Activated naive CD8-positive, alpha-beta T cell (primary cell): ENCODE measurements around the gene PLA2G4F.

Experiments used
- H3K27ac Mint-ChIP-seq: one replicate; pipeline ENCODE4 v1.8.0; 2021; ENCODE audit warnings: mixed read lengths
- H3K27me3 Mint-ChIP-seq: one replicate; pipeline ENCODE4 v1.8.0; 2021; ENCODE audit warnings: mixed read lengths
- H3K36me3 Mint-ChIP-seq: one replicate; pipeline ENCODE4 v1.8.0; 2021; ENCODE audit warnings: mixed read lengths
- H3K4me1 Mint-ChIP-seq: one replicate; pipeline ENCODE4 v1.8.0; 2021; ENCODE audit warnings: low read depth, mixed read lengths
- H3K4me3 Mint-ChIP-seq: one replicate; pipeline ENCODE4 v1.8.0; 2021; ENCODE audit warnings: mild to moderate bottlenecking, mixed read lengths
- H3K9me3 Mint-ChIP-seq: one replicate; pipeline ENCODE4 v1.8.0; 2021; ENCODE audit warnings: low read depth, mixed read lengths

The PLA2G4F gene, protein sequence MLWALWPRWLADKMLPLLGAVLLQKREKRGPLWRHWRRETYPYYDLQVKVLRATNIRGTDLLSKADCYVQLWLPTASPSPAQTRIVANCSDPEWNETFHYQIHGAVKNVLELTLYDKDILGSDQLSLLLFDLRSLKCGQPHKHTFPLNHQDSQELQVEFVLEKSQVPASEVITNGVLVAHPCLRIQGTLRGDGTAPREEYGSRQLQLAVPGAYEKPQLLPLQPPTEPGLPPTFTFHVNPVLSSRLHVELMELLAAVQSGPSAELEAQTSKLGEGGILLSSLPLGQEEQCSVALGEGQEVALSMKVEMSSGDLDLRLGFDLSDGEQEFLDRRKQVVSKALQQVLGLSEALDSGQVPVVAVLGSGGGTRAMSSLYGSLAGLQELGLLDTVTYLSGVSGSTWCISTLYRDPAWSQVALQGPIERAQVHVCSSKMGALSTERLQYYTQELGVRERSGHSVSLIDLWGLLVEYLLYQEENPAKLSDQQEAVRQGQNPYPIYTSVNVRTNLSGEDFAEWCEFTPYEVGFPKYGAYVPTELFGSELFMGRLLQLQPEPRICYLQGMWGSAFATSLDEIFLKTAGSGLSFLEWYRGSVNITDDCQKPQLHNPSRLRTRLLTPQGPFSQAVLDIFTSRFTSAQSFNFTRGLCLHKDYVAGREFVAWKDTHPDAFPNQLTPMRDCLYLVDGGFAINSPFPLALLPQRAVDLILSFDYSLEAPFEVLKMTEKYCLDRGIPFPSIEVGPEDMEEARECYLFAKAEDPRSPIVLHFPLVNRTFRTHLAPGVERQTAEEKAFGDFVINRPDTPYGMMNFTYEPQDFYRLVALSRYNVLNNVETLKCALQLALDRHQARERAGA

DNA sequence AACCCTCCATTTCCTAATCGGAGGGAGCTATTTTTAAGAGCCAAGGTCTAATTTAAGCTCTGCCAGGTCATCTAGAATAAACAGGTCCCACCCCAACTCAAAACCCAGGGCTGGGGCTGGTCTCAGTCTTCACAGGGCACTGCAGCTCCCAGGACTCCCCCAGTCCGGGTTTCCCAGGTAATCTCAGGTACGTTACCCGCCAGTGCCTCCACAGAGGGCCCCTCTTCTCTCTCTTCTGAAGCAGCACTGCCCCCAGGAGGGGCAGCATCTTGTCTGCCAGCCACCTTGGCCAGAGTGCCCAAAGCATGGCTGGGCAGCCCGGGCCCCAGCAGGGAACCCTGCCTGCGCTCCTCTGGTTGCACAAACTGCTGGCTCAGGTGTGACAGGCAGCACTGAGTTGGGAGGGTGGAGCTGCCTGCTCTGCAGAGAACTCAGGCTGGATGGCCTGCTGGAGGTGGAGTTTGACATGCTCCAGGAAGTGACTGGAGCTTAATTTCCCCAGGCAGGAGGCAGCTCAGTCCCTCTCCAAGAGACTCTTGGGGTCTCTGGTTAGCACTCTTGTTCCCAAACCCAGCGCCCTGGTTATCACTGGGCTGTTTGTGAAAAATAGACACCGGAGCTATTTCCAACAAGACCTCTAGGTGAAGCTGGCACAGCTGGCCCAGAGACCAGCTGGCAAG is at the start of gene PLA2G4F:
PLA2G4F (minus strand) TSS at position 394 of the 680 bp plus-strand sequence; CDS start at position 307, 87 bp downstream.
- Mint-ChIP-seq H3K27ac (no peak within 1 kb of the TSS), H3K27me3 (no peaks in the 10 kb centered on the region), H3K4me3 (no peak within 1 kb of the TSS), H3K9me3 (no peaks in the 10 kb centered on the region), H3K4me1 (no peaks in the 10 kb centered on the region), H3K36me3 (peaks cover 3% of the 10 kb centered on the region)

DNA sequence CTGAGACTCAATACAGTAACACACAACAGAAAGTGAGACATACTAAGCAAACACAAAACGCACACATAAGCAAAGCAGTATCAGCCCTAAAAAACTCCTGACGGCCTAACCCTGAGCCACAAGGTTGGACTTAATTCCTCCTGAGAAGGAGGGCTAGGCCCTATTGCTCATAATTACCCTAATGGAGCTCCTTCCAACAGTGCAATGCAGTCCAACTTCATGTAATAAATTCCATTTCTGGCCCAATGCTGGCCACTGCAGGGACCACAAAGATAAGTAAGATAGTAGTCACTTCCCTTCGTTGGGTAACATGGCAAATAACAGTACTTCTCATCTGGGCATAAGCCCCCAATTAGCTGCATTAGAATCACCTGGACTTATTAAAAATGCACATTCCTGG is 47.5 kb upstream of the PLA2G4F start:
- Mint-ChIP-seq H3K27ac (peak overlapping the region; percentile 28), H3K9me3 (no peaks in the 10 kb centered on the region), H3K36me3 (peaks cover 27% of the 10 kb centered on the region), H3K27me3 (no peaks in the 10 kb centered on the region), H3K4me3 (no peak overlapping the region), H3K4me1 (peaks cover 53% of the 10 kb centered on the region)

DNA sequence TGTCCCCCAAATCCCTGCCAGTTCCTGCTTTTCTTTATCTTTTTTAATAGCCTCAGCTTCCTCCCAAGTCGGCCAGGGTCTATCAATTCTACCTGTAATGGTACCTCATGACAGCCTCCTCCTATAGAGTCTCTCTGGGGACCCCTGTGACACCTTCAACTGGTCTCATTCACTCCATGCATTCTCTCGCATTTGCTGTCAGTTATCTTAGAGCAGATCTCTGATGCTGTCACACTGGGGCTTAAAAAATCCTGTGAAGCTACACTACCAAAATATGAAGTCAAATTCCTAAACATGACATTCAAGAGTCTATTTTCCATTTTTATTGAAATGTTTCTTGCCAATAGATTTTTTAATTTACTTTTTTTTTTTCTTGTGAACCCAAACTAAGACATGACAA is 46.2 kb upstream of the PLA2G4F start:
- no peaks in the 10 kb centered on the region for H3K9me3 Mint-ChIP-seq
- H3K4me1 Mint-ChIP-seq: peaks cover 49% of the 10 kb centered on the region
- H3K27me3 Mint-ChIP-seq: no peaks in the 10 kb centered on the region
- H3K27ac Mint-ChIP-seq: peak overlapping the region; percentile 18
- peaks cover 29% of the 10 kb centered on the region for H3K36me3 Mint-ChIP-seq
- peak overlapping the region; percentile 3 for H3K4me3 Mint-ChIP-seq

DNA sequence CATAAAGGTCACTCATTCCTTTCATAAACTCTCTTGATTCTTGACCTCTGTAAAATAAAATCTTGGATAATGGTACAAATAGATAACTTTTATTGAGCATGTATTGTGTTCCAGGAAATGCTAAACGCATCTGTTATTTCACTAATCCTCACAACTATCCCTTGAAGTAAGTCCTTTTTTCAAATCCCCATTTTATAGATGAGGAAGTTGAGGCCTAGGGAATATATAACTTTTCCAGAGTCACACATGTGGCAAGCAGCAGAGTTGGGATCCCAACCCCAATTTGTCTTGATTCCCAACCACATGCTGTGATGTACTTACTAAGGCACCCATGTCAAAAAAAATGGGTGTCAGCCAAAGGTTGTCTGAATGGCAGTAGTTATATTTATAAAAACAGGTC is 45.4 kb upstream of the PLA2G4F start:
- H3K4me3 Mint-ChIP-seq: no peak overlapping the region
- no peaks in the 10 kb centered on the region for H3K27me3 Mint-ChIP-seq
- peaks cover 31% of the 10 kb centered on the region for H3K36me3 Mint-ChIP-seq
- peaks cover 41% of the 10 kb centered on the region for H3K4me1 Mint-ChIP-seq
- H3K27ac Mint-ChIP-seq: peak overlapping the region; percentile 22
- H3K9me3 Mint-ChIP-seq: no peaks in the 10 kb centered on the region

DNA sequence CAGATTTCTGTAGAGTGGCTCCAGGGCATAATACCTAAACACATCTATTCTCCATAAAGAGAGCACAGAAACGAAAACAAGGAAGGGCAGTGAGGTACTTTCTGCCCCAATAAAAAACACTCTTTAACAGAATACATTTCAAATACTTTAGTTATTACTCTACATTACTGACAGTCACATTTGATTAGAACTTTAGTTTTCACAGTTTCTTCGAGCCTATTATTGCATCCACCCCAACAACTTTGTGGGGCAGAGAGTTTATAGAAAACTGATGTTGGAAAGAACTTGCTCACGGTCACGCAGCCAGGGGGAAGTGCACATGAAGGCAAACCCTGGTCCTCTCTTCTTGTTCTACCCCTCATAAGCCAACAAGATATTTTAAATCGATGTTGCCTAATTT is 42.7 kb upstream of the PLA2G4F start:
- Mint-ChIP-seq H3K27ac (no peak overlapping the region), H3K4me1 (peaks cover 31% of the 10 kb centered on the region), H3K4me3 (no peak overlapping the region), H3K27me3 (no peaks in the 10 kb centered on the region), H3K9me3 (no peaks in the 10 kb centered on the region), H3K36me3 (peaks cover 36% of the 10 kb centered on the region)

DNA sequence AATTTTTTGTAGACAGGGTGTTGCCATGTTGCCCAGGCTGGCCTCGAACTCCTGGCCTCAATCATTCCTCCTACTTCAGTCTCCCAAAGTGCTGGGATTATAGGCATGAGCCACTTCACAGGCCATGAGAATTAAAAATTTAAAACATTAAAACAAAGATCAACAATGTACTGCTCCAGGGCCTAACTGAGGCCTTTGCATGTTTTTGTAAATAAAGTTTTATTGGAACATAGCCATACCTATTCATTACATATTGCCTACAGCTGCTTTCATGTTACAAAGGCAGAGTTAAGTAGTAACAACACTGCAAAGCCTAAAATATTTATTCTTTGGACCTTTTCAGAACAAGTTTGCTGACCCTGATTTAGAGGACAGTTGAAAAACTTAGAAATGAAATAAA is 42.1 kb upstream of the PLA2G4F start:
- Mint-ChIP-seq H3K4me1 (peaks cover 31% of the 10 kb centered on the region), H3K9me3 (no peaks in the 10 kb centered on the region), H3K27me3 (no peaks in the 10 kb centered on the region), H3K4me3 (no peak overlapping the region), H3K27ac (no peak overlapping the region), H3K36me3 (peaks cover 37% of the 10 kb centered on the region)

DNA sequence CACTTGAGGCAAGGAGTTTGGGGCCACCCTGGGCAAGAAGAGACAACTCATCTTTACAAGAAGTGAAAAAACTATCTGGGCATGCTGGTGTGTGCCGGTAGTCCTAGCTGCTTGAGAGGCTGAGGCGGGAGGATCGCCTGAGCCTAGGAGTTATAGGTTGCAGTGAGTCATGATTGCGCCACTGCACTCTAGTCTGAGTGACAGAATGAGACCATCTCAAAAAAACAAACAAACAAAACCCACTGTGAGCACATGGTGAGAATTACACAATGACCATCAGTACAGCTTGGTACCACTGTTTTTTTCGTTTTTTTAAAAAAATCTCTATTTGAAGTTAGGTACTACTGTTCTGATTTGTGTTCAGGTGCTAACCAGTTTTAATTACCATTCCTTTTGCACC is 38.1 kb upstream of the PLA2G4F start:
- H3K27ac Mint-ChIP-seq: peak overlapping the region; percentile 34
- no peaks in the 10 kb centered on the region for H3K9me3 Mint-ChIP-seq

DNA sequence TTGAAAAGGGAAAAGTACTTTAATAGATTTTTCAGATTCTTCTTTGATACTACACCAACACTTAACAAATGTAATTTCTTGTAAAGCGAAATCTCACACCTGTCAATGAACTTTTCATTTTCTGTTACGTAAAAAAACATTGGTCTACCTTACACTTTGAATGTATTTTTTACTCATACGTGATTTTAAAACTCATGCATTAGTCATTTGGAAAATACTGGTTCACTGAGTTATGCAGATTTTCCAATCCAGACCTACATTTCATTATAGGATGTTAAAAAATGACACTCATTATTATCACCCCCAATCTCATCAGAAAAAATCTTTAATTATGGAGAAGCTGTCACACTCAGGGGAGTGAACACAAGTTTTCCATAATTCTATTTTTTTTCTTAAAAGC is 36.9 kb upstream of the PLA2G4F start:
- H3K27me3 Mint-ChIP-seq: no peaks in the 10 kb centered on the region
- peak overlapping the region; percentile 97 for H3K27ac Mint-ChIP-seq
- H3K9me3 Mint-ChIP-seq: no peaks in the 10 kb centered on the region
- H3K36me3 Mint-ChIP-seq: peaks cover 39% of the 10 kb centered on the region
- peak overlapping the region; percentile 75 for H3K4me3 Mint-ChIP-seq
- H3K4me1 Mint-ChIP-seq: peaks cover 49% of the 10 kb centered on the region

More for the DNA sequence above, 38.1 kb upstream of the PLA2G4F start:
- H3K4me3 Mint-ChIP-seq: no peak overlapping the region
- H3K4me1 Mint-ChIP-seq: peaks cover 46% of the 10 kb centered on the region
- no peaks in the 10 kb centered on the region for H3K27me3 Mint-ChIP-seq
- peaks cover 38% of the 10 kb centered on the region for H3K36me3 Mint-ChIP-seq

DNA sequence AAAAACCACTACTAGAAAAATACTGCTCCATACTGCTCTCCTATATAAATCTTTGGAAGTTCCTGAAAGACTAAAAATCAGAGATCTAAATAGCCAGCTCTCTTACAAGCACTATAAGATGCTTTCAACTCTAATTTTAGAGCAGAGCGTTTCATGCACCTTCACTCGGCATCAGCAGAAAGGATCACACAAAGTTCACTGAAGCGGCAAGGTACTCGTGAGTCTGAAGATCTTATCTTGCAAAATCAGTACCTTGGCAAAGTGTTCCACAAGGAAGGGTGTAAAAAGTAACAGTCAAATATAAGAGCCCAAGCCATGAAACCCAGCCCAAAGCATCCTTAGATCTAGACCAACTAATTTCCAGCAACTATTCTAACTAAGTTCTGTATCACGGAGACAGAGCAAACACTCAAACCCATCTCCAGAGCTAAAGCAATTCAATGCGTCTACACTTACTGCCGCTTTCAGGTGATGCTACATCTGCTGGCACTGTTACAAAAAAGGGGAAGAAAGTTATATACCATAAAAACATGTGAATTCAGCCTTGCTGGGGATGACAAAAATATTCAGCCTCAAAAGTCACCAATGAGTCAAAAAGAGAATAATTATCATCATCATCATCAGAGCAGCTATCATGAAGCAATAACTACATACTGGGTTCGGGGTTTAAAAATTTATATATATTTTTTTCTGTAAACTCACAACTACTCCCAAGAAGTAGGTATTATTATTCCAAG is 35.3 kb upstream of the PLA2G4F start:
- no peak overlapping the region for H3K4me3 Mint-ChIP-seq
- H3K36me3 Mint-ChIP-seq: peaks cover 37% of the 10 kb centered on the region
- no peaks in the 10 kb centered on the region for H3K27me3 Mint-ChIP-seq
- peak overlapping the region; percentile 77 for H3K27ac Mint-ChIP-seq
- H3K9me3 Mint-ChIP-seq: no peaks in the 10 kb centered on the region
- H3K4me1 Mint-ChIP-seq: peaks cover 49% of the 10 kb centered on the region

DNA sequence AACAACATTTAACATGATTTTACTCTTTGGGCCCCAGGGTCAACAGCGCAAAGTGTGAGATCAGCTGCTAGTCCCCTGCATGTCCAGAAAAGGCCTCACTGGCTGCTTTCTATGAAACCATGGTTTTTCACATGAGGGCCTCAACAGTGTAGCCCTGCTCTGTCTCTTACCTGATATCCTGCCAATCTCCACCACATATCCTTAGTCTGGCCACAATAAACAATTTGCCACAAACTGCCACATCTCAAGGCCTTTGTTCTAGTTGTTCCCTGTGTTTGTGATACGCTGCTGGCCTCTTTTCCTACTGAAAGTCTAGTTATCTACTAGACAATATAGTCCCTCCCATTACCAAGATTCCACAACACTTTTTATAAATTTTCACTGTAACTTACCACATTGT is 33.9 kb upstream of the PLA2G4F start:
- peak overlapping the region; percentile 86 for H3K27ac Mint-ChIP-seq

DNA sequence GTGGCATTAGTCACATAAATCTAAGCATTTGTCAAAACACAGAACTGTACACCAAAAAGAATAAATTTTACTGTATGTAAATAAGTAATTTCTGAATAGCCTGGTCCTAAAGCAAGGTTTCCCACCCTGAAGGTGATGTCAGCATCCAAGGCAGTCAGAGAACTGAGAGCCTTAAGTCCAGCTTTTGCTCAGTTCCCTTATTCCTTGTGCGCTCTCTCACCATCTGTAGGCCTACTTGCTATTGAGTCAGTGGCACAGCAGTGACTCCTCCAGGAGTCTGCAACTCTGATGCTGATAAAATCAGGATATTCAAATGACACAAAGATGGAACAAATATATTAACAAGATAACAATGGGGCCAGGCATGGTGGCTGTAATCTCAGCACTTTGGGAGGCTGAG is 29.4 kb upstream of the PLA2G4F start:
- peaks cover 15% of the 10 kb centered on the region for H3K36me3 Mint-ChIP-seq
- peaks cover 12% of the 10 kb centered on the region for H3K4me1 Mint-ChIP-seq
- no peak overlapping the region for H3K4me3 Mint-ChIP-seq
- no peak overlapping the region for H3K27ac Mint-ChIP-seq
- H3K27me3 Mint-ChIP-seq: no peaks in the 10 kb centered on the region
- no peaks in the 10 kb centered on the region for H3K9me3 Mint-ChIP-seq

More for the DNA sequence above, 33.9 kb upstream of the PLA2G4F start:
- Mint-ChIP-seq H3K4me3 (no peak overlapping the region), H3K36me3 (peaks cover 27% of the 10 kb centered on the region), H3K27me3 (no peaks in the 10 kb centered on the region), H3K4me1 (peaks cover 42% of the 10 kb centered on the region), H3K9me3 (no peaks in the 10 kb centered on the region)

DNA sequence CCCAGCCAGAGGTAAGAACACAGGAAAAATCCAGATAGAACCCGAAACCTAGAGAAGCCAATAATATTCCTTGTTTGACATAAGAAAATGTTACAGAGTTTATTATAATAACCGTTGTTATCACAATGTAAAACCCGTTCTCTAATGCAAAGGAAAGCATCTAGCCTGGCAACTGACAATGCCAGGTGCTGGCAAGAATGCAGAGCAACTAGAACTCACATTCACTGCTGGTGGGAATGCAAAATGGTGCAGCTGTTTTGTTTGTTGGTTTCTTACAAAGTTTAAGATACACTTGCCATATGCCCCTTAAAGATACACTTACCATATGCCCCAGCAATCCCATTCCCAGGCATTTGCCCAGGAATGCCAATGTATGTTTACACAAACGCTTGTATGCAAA is 28.3 kb upstream of the PLA2G4F start:
- peaks cover 14% of the 10 kb centered on the region for H3K36me3 Mint-ChIP-seq
- H3K4me3 Mint-ChIP-seq: no peak overlapping the region
- no peaks in the 10 kb centered on the region for H3K27me3 Mint-ChIP-seq
- no peak overlapping the region for H3K27ac Mint-ChIP-seq
- H3K9me3 Mint-ChIP-seq: no peaks in the 10 kb centered on the region
- peaks cover 2% of the 10 kb centered on the region for H3K4me1 Mint-ChIP-seq

DNA sequence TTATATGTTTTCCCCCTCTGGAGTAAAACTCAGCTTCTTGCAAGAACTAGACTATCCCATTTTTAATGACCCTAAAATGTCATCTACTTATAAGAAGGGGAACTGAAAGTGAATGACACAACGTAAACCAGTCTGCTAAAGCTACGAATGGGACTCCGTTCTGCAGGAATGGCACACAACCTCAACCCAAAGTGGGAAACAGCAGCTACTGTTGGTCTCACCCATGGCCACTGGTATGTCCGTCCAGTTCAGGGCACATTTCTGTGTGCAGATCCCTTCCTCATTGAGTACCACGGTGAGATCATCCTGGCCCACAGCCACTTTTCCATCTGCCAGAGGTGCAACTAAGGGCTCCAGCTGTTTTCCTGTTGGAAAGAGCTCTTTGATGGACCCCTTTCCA is 27.9 kb upstream of the PLA2G4F start:
- H3K36me3 Mint-ChIP-seq: peaks cover 14% of the 10 kb centered on the region

DNA sequence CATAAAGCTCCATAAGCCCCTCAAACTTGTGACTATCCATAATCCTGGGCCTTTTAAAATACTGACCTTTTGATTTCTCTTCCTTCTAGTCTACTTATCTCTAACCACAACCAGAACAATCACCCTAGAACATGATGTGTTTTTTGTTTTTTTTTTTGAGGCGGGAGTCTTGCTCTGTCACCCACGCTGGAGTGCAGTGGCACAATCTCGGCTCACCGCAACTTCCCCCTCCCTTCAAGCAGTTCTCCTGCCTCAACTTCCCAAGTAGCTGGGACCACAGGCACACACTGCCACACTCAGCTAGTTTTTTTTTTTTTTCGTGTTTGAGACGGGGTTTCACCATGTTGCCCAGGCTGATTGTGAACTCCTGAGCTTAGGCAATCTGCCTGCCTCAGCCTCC is 26.5 kb upstream of the PLA2G4F start:
- Mint-ChIP-seq H3K27ac (peak overlapping the region; percentile 25), H3K27me3 (no peaks in the 10 kb centered on the region), H3K36me3 (peaks cover 6% of the 10 kb centered on the region), H3K4me3 (no peak overlapping the region), H3K9me3 (no peaks in the 10 kb centered on the region), H3K4me1 (no peaks in the 10 kb centered on the region)

More for the DNA sequence above, 27.9 kb upstream of the PLA2G4F start:
- Mint-ChIP-seq H3K27me3 (no peaks in the 10 kb centered on the region), H3K27ac (no peak overlapping the region), H3K9me3 (no peaks in the 10 kb centered on the region), H3K4me1 (peaks cover 2% of the 10 kb centered on the region), H3K4me3 (no peak overlapping the region)
